Spleen (tissue), 11 donors: ENCODE results near the gene NSD1. TPM values are rescaled to one million over a fixed set of nuclear protein-coding genes. Genes with fewer than 3 reads are reported as not detected.
"Not testable (repeated sequence)": the region's sequence is repeated elsewhere in the genome, so short reads cannot be mapped to it uniquely, and the experiment has no call there.

ENCODE experiments used
- DNase-seq: peaks from one replicate; pipeline ENCODE4 v3.0.0-alpha.2; 2020
- H3K27ac ChIP-seq, 8 donors: fragments of 200-600 bp; sonication (generic) in 7 of 8; 1 replicate in 4 of 8; 2 replicates in 4 of 8; pipeline versions ENCODE4 v1.5.0 to v1.8.0; 2016 to 2021; ENCODE audit warnings: inconsistent platforms in 4 of 8, mild to moderate bottlenecking in 4 of 8, moderate library complexity in 1 of 8
- H3K27me3 ChIP-seq, 7 donors: fragments of 200-600 bp; sonication (generic) in 6 of 7; replicated peaks in 1 of 7; 1 replicate in 4 of 7; 2 replicates in 3 of 7; pipeline versions ENCODE4 v1.5.0 to v1.8.0; 2016 to 2021; ENCODE audit warnings: inconsistent platforms in 3 of 7, mild to moderate bottlenecking in 1 of 7
- H3K36me3 ChIP-seq, 6 donors: fragments of 200-600 bp; sonication (generic) in 5 of 6; 1 replicate in 4 of 6; 2 replicates in 2 of 6; pipeline versions ENCODE4 v1.5.0 to v1.8.0; 2016 to 2021; ENCODE audit warnings: inconsistent platforms in 2 of 6
- H3K4me1 ChIP-seq, 6 donors: fragments of 200-600 bp; sonication (generic) in 5 of 6; 1 replicate in 3 of 6; 2 replicates in 3 of 6; pipeline versions ENCODE4 v1.5.0 to v1.8.0; 2016 to 2021; ENCODE audit warnings: inconsistent platforms in 3 of 6
- H3K4me3 ChIP-seq, 8 donors: fragments of 200-600 bp; sonication (generic) in 7 of 8; 1 replicate in 4 of 8; 2 replicates in 4 of 8; pipeline versions ENCODE4 v1.5.0 to v1.8.0; 2016 to 2021; ENCODE audit warnings: inconsistent platforms in 4 of 8, mild to moderate bottlenecking in 4 of 8, moderate library complexity in 2 of 8
- H3K9me3 ChIP-seq, 8 donors: fragments of 200-600 bp; sonication (generic) in 7 of 8; 1 replicate in 4 of 8; 2 replicates in 4 of 8; pipeline versions ENCODE4 v1.5.0 to v1.8.0; 2016 to 2021; ENCODE audit warnings: inconsistent platforms in 4 of 8
- CTCF ChIP-seq, 11 experiments: fragments of 200-600 bp in 7 of 11; fragments of 450-650 bp in 4 of 11; sonication (generic) in 4 of 11; IDR thresholded peaks in 8 of 11; conservative IDR thresholded peaks in 3 of 11; 1 replicate in 7 of 11; 2 replicates in 4 of 11; pipeline versions ENCODE4 v1.4.0 to v1.8.0; 2016 to 2021; ENCODE audit warnings: antibody characterized with exemption in 11 of 11, inconsistent platforms in 4 of 11, mild to moderate bottlenecking in 1 of 11
- POLR2A ChIP-seq, 3 donors: fragments of 450-650 bp; IDR thresholded peaks; one replicate each; pipeline ENCODE4 v1.5.1; 2017; ENCODE audit warnings: antibody characterized with exemption in 3 of 3, mild to moderate bottlenecking in 1 of 3
- POLR2AphosphoS5 ChIP-seq, 3 donors: sonication (generic); formaldehyde crosslinking; IDR thresholded peaks; one replicate each; pipeline ENCODE4 v1.5.1; 2017; ENCODE audit warnings: antibody characterized with exemption in 3 of 3
- WGBS, 5 donors: extraction: QIAGEN DNeasy Blood & Tissue Kit in 3 of 5; methylation state at CpG; one replicate each; pipeline versions ENCODE4 v1.1.5 to v1.1.7; 2013 to 2018; 5-methylcytosine and 5-hydroxymethylcytosine counted together
- intact Hi-C: fragments of 100-400 bp; cut with DNase I; formaldehyde crosslinking; loops from one replicate; pipeline ENCODE4 v1.15.0; 2023; ENCODE audit warnings: low total_unique reads
- polyA plus RNA-seq, 3 donors: library from polyadenylated mRNA; stranded (reverse); fragments of 200-250 nt; gene quantifications; one replicate each; pipeline ENCODE4 v1.2.1, GENCODE V29; 2013
- total RNA-seq, 7 donors: library from RNA; depleted of rRNA in 3 of 7; stranded (reverse); fragments of >200 nt in 3 of 7; fragmentation: NEBNext Ultra II Directional in 4 of 7; extraction: Animal tissue kit (Norgen Biotek cat#: 25700) in 4 of 7; gene quantifications; one replicate each; pipeline versions ENCODE4 v1.1.0 to v1.2.1, GENCODE V29; 2016 to 2021
- donor health status: healthy with polysubstance abuse.
- donor health status: DM: no; HTN: no; CAD: no; lungs with moderate emphysema.
- donor health status: DM: no; HTN: no; CAD: no.
- donor health status: Bipolar disorder and iron deficiency.
- donor health status: healthy.
- donor health status: DM: no; HTN: no; CAD: no.
- donor health status: DM: yes; HTN: yes; CAD: no.

The NSD1 gene
- total and polyA plus RNA-seq, 10 donors = 4.1 to 130 (median 69.1) TPM

GRCh38 chr5:177304392-177305119 lies 171.0 kb downstream of the NSD1 start:
- intact Hi-C loops = loop anchor here (10.0 kb wide), 1 partner anchor 190 kb away; no protein-coding TSS in a partner anchor
- Histone ChIP-seq H3K27me3 (no peaks in the 10 kb centered on the region), H3K4me1 (peaks cover 51 to 95% (median 92%) of the 10 kb centered on the region in 6 donors), H3K36me3 (peaks cover 0 to 62% (median 30%) of the 10 kb centered on the region in 6 donors), H3K9me3 (no peaks in the 10 kb centered on the region), H3K4me3 (peak overlapping the region; percentile 77 to 99 (median 96)), H3K27ac (peak overlapping the region; percentile 19 to 94 (median 90))
- TF ChIP-seq POLR2AphosphoS5 (IDR thresholded peaks at IDR 0.05) (no peak), POLR2A (IDR thresholded peaks at IDR 0.05) (no peak), CTCF (IDR thresholded peaks at IDR 0.05 in 8 of 11, conservative IDR thresholded peaks at IDR 0.05 in 3 of 11) (no peak)
- peak; percentile 86 for DNase-seq
- 23 to 34% (median 26%) methylated on average over 14 to 19 of the region's 19 CpGs for WGBS, 5 donors

GRCh38 chr5:177306103-177306640 lies 172.6 kb downstream of the NSD1 start:
- Histone ChIP-seq H3K4me1 (peaks cover 51 to 95% (median 92%) of the 10 kb centered on the region in 6 donors), H3K27ac (peak overlapping the region in 7 of 8 donors; percentile 87 to 94 (median 91)), H3K36me3 (peaks cover 0 to 58% (median 30%) of the 10 kb centered on the region in 6 donors), H3K4me3 (peak overlapping the region in 6 of 8 donors; percentile 8 to 99 (median 92))
- WGBS, 5 donors = 82 to 90% (median 87%) methylated on average over 10 to 11 of the region's 11 CpGs
- intact Hi-C loops = loop anchor here (10.0 kb wide), 1 partner anchor 191 kb away; no protein-coding TSS in a partner anchor
- not testable (repeated sequence) for DNase-seq, H3K9me3 ChIP-seq, H3K27me3 ChIP-seq

- 44 to 70% (median 54%) methylated on average over 14 to 15 of the region's 15 CpGs for WGBS, 5 donors
- no peaks in the 10 kb centered on the region for H3K9me3 ChIP-seq
- peaks cover 0 to 51% (median 26%) of the 10 kb centered on the region in 6 donors for H3K36me3 ChIP-seq
- TF ChIP-seq POLR2A (IDR thresholded peaks at IDR 0.05) (no peak), POLR2AphosphoS5 (IDR thresholded peaks at IDR 0.05) (peak; percentile 62 to 87 (median 80)), CTCF (IDR thresholded peaks at IDR 0.05 in 8 of 11, conservative IDR thresholded peaks at IDR 0.05 in 3 of 11) (peak in 6 of 11 experiments; percentile 6 to 70 (median 36))
- DNase-seq = peak; percentile 88
- H3K4me3 ChIP-seq = peak overlapping the region in 6 of 8 donors; percentile 18 to 99 (median 92)
- intact Hi-C loops = loop anchor here (10.0 kb wide), 1 partner anchor 192 kb away; no protein-coding TSS in a partner anchor
- no peaks in the 10 kb centered on the region for H3K27me3 ChIP-seq
- H3K4me1 ChIP-seq = peaks cover 48 to 95% (median 92%) of the 10 kb centered on the region in 6 donors
- H3K27ac ChIP-seq = peak overlapping the region; percentile 36 to 94 (median 91)
Measured at GRCh38 chr5:177306674-177307543, 173.3 kb downstream of the NSD1 start.
